ENCODE measurements around the gene DPP6. TPM values are rescaled to one million over a fixed set of nuclear protein-coding genes. Genes with fewer than 3 reads are reported as not detected.

Gene DPP6
- total RNA-seq, 1 donor = under 0.01 TPM

GRCh38 chr7:154795014-154795413 lies 742.8 kb downstream of the DPP6 start:
- no peak overlapping the region for H3K4me3 ChIP-seq (ENCODE audit: low read depth, low read length)
- TF ChIP-seq CTCF (IDR thresholded peaks at IDR 0.05; ENCODE audit: insufficient read depth, low read depth, low read length) = no peak
- DNase-seq (ENCODE audit: low read depth) = no peak

DNA sequence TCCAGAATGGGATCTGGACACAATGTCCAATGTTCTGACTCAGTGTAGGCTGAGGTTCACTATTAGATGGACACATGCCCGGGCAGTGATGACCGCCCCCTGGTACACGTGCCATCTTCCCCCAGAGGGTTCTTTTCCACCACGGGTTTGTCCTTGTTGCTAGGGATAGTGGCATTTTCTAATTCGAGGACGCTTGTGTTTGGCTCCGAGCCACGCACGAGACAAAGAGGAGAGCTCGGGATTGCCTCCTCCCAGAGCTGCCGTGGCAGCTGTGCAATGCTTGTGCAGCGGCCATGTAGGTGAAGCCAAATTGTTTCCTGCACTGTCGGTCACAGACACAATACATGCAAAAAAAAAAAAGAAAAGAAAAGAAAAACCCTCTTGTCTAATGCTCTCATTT lies 743.2 kb downstream of the DPP6 start:
- no peak overlapping the region for H3K4me3 ChIP-seq (ENCODE audit: low read depth, low read length)
- no peak for DNase-seq (ENCODE audit: low read depth)
- no peak for TF ChIP-seq CTCF (IDR thresholded peaks at IDR 0.05; ENCODE audit: insufficient read depth, low read depth, low read length)

DNA sequence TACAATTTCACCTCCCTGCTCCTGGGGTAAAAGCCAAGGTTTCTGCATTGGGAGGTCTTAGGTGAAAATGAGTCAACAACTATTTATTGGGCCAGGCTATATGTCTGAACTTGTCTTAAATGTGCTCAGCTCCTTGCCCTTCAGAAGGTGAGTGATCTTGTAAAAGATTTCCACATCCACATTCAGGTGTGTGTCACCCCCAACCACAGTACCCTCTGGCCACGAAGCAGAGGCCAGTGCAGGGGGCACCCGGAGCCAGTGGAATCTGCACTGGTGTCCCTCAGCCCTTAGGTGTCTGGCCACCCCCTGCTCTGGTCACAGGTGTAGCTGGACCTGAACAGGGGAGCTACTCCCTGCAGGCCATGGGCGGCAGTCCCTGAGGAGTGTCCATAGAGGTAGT lies 752.3 kb downstream of the DPP6 start:
- no peak for TF ChIP-seq CTCF (IDR thresholded peaks at IDR 0.05; ENCODE audit: insufficient read depth, low read depth, low read length)
- no peak overlapping the region for H3K4me3 ChIP-seq (ENCODE audit: low read depth, low read length)
- DNase-seq (ENCODE audit: low read depth) = no peak

GRCh38 chr7:154812027-154812426 lies 759.8 kb downstream of the DPP6 start:
- no peak for DNase-seq (ENCODE audit: low read depth)
- no peak for TF ChIP-seq CTCF (IDR thresholded peaks at IDR 0.05; ENCODE audit: insufficient read depth, low read depth, low read length)
- H3K4me3 ChIP-seq (ENCODE audit: low read depth, low read length) = no peak overlapping the region

DNA sequence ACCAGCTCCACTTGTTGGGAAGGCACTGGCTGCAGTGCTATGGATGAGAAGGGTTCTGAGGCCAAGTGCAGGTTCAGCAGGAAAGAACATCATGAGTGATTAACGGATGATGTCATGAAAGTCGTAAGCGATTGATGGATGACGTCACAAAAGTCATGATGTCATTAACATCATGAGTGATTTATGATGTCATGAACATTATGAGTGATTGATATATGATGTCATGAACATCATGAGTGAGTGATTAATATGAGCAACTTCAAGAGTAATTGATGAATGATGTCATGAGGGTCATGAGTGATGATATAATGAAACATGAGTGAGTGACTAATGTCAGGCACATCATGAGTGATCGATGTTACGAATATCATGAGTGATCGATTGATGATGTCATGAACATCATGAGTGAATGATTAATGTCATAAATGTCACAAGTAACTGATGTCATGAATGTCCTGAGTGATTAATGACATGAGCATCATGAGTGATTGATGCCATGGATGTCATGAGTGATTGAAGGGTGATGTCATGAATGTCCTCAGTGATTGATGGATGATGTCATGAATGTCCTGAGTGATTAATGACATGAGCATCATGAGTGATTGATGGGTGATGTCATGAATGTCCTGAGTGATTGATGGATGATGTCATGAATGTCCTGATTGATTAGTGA lies 765.2 kb downstream of the DPP6 start:
- DNase-seq (ENCODE audit: low read depth) = no peak
- H3K4me3 ChIP-seq (ENCODE audit: low read depth, low read length) = no peak overlapping the region
- no peak for TF ChIP-seq CTCF (IDR thresholded peaks at IDR 0.05; ENCODE audit: insufficient read depth, low read depth, low read length)

- DNase-seq (ENCODE audit: low read depth) = no peak
- no peak for TF ChIP-seq CTCF (IDR thresholded peaks at IDR 0.05; ENCODE audit: insufficient read depth, low read depth, low read length)
Measured at GRCh38 chr7:154827007-154827406, 774.8 kb downstream of the DPP6 start.

GRCh38 chr7:154832557-154833138 lies 780.5 kb downstream of the DPP6 start:
- TF ChIP-seq CTCF (IDR thresholded peaks at IDR 0.05; ENCODE audit: insufficient read depth, low read depth, low read length) = peak; percentile 24
- H3K4me3 ChIP-seq (ENCODE audit: low read depth, low read length) = no peak overlapping the region
- DNase-seq (ENCODE audit: low read depth) = peak; percentile 18

More at GRCh38 chr7:154827007-154827406, 774.8 kb downstream of the DPP6 start:
- no peak overlapping the region for H3K4me3 ChIP-seq (ENCODE audit: low read depth, low read length)
